Ishikawa (cell line): ENCODE results near the gene ITPR2.

ENCODE experiments used
- EGR1 ChIP-seq: IDR thresholded peaks from 2 replicates; pipeline ENCODE4 v1.6.1; 2012
- NFIC ChIP-seq: IDR thresholded peaks from 2 replicates; pipeline ENCODE4 v1.6.1; 2012

DNA sequence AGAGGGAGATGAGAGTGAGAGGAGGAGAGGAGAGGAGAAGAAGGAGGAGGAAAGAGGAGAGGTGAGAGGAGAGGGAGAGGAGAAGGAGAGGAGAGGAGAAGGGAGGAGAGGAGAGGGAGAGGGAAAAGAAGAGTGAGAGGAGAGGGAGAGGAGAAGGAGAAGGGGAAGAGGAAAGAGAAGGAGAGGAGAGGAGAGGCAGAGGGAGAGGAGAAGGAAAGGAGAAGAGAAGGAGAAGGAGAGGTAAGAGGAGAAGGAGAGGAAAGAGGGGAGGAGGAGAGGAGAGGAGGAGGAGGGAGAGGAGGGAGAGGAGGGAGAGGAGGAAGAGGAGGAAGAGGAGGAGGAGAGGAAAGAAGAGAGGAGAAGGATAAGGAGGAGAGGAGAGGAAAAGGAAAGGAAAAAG, 266.8 kb downstream of the ITPR2 start:
- TF ChIP-seq NFIC (no peak), EGR1 (no peak)
